ENCODE measurements around the gene ELP5.

DNA sequence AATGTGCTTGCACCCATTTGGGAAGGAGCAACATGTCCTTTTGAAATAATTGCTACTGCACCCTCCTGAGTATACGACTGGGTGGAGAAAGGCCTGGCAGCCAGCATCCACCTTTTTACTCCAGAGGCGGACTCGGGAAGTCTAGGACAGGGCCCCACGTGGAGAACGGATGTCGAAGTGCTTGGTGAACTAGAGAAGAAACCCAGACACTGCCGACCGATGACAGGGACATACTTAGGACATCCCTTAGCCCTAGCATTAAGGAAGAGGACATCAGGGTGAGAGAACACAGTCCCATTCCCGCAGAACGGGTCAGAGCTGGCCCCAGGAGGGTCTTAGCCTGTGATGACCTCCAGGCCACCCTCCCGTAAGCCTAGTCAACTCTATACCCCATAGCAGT is 38.7 kb downstream of the ELP5 start:
- TF ChIP-seq, protein P1, sequence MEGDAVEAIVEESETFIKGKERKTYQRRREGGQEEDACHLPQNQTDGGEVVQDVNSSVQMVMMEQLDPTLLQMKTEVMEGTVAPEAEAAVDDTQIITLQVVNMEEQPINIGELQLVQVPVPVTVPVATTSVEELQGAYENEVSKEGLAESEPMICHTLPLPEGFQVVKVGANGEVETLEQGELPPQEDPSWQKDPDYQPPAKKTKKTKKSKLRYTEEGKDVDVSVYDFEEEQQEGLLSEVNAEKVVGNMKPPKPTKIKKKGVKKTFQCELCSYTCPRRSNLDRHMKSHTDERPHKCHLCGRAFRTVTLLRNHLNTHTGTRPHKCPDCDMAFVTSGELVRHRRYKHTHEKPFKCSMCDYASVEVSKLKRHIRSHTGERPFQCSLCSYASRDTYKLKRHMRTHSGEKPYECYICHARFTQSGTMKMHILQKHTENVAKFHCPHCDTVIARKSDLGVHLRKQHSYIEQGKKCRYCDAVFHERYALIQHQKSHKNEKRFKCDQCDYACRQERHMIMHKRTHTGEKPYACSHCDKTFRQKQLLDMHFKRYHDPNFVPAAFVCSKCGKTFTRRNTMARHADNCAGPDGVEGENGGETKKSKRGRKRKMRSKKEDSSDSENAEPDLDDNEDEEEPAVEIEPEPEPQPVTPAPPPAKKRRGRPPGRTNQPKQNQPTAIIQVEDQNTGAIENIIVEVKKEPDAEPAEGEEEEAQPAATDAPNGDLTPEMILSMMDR (IDR thresholded peaks at IDR 0.05) = no peak
- TF ChIP-seq POLR2A (IDR thresholded peaks at IDR 0.05) = no peak
